ENCODE data around the gene OR7D2. TPM values are rescaled to one million over a fixed set of nuclear protein-coding genes. Genes with fewer than 3 reads are reported as not detected.

OR7D2 gene
- polyA plus RNA-seq, 2 of the 4 experiments (the other 2 are of a cell fraction), result 0.03 TPM; not detected in 1

GRCh38 chr19:9144920-9145319 lies 33.9 kb upstream of the OR7D2 start:
- no peaks in the 10 kb centered on the region for H3K4me1 ChIP-seq
- no peak overlapping the region for H3K27ac ChIP-seq
- no peak overlapping the region for H3K4me3 ChIP-seq
- H3K4me2 ChIP-seq, result no peak overlapping the region
- ATAC-seq, result no peak
- CTCF ChIA-PET, result no interaction called here
- peaks cover 79% of the 10 kb centered on the region for H3K9me3 ChIP-seq
- DNase-seq (ENCODE audit: low read depth in 1 of 2, low spot score in 1 of 2), result peak in 1 of 2 experiments; percentile 31
- no peak for FAIRE-seq
- POLR2A ChIA-PET, result no interaction called here
- TF ChIP-seq ELK1 (IDR thresholded peaks at IDR 0.05; ENCODE audit: low read depth, low read length), result no peak
- TF ChIP-seq MAX (IDR thresholded peaks at IDR 0.05), result no peak
- TF ChIP-seq CBX2 (IDR thresholded peaks at IDR 0.05; ENCODE audit: borderline replicate concordance, low read depth), result no peak
- TF ChIP-seq CHD4 (IDR thresholded peaks at IDR 0.05; ENCODE audit: borderline replicate concordance), result no peak
- TF ChIP-seq HES2 (IDR thresholded peaks at IDR 0.05), result no peak
- no peak for TF ChIP-seq ZNF302 (CRISPR knock-in tag; IDR thresholded peaks at IDR 0.05)
- no peak for TF ChIP-seq SMC3 (IDR thresholded peaks at IDR 0.05)
- TF ChIP-seq HDAC2 (IDR thresholded peaks at IDR 0.05), result no peak
- TF ChIP-seq REST (IDR thresholded peaks at IDR 0.05), result no peak
- TF ChIP-seq ZSCAN20 (CRISPR knock-in tag; IDR thresholded peaks at IDR 0.05), result no peak
- no peak for TF ChIP-seq NR3C1 (IDR thresholded peaks at IDR 0.05)
- TF ChIP-seq PHF8 (IDR thresholded peaks at IDR 0.05; ENCODE audit: borderline replicate concordance, low read depth), result no peak
- no peak for TF ChIP-seq HOXA7 (CRISPR knock-in tag; IDR thresholded peaks at IDR 0.05)
- no peak for TF ChIP-seq HOXB5 (CRISPR knock-in tag; IDR thresholded peaks at IDR 0.05)
- TF ChIP-seq RFX5 (IDR thresholded peaks at IDR 0.05), result no peak
- TF ChIP-seq ATOH8 (CRISPR knock-in tag; IDR thresholded peaks at IDR 0.05; ENCODE audit: low read depth), result no peak
- WGBS (ENCODE audit: missing lambda C conversion rate), result 94% methylated on average over 5 of the region's 5 CpGs

GRCh38 chr19:9146882-9147281 lies 31.9 kb upstream of the OR7D2 start:
- CTCF ChIA-PET, result no interaction called here
- peaks cover 88% of the 10 kb centered on the region for H3K9me3 ChIP-seq

More at GRCh38 chr19:9146882-9147281, 31.9 kb upstream of the OR7D2 start:
- no peak for TF ChIP-seq MYC (IDR thresholded peaks at IDR 0.05; ENCODE audit: borderline replicate concordance, low read length)
- no peak for TF ChIP-seq ZFP36 (IDR thresholded peaks at IDR 0.05; ENCODE audit: borderline replicate concordance, partially characterized antibody)
- TF ChIP-seq HOXA7 (CRISPR knock-in tag; IDR thresholded peaks at IDR 0.05), result no peak
- no peak for TF ChIP-seq PBX3 (IDR thresholded peaks at IDR 0.05)
- no peak overlapping the region for H3K27ac ChIP-seq
- ATAC-seq (no peak), FAIRE-seq (no peak), DNase-seq (ENCODE audit: low read depth in 1 of 2, low spot score in 1 of 2) (no peak)
- POLR2A ChIA-PET, result no interaction called here
- H3K4me3 ChIP-seq, result no peak overlapping the region
- H3K4me1 ChIP-seq, result no peaks in the 10 kb centered on the region
- WGBS (ENCODE audit: missing lambda C conversion rate), result 92% methylated on average over 1 of the region's 1 CpG
- H3K4me2 ChIP-seq, result no peak overlapping the region

All from A549 (cell line).